Adrenal gland (tissue), 5 donors: ENCODE results near the gene ZNF814.

Source experiments
- CTCF ChIP-seq, 6 experiments: fragments of 450-650 bp in 4 of 6; fragments of 200-600 bp in 2 of 6; sonication (generic) in 1 of 6; IDR thresholded peaks; 1 replicate in 5 of 6; 2 replicates in 1 of 6; pipeline versions ENCODE4 v1.5.1 to v1.8.0; 2016 to 2021; ENCODE audit warnings: antibody characterized with exemption in 6 of 6, mild to moderate bottlenecking in 2 of 6, moderate library complexity in 1 of 6
- POLR2A ChIP-seq, 2 donors: fragments of 450-650 bp; IDR thresholded peaks; one replicate each; pipeline ENCODE4 v1.6.1; 2017; ENCODE audit warnings: antibody characterized with exemption in 2 of 2, mild to moderate bottlenecking in 2 of 2, moderate library complexity in 1 of 2
- donor health status: DM: no; HTN: no; CAD: no.

GRCh38 chr19:57916168-57916995 lies 27.5 kb upstream of the ZNF814 start, which contains the start of gene ZNF417:
- TF ChIP-seq POLR2A (IDR thresholded peaks at IDR 0.05) (peak; percentile 14 to 51), CTCF (IDR thresholded peaks at IDR 0.05) (peak in 4 of 6 experiments; percentile 5 to 36 (median 26))
